Measurements from ENCODE around the gene HPSE2. TPM values are rescaled to one million over a fixed set of nuclear protein-coding genes. Genes with fewer than 3 reads are reported as not detected.

HPSE2 gene
- total RNA-seq, 3 donors from 2014 or later, result 2.7 to 8.0 (median 5.9) TPM

- Histone ChIP-seq H3K4me1 (no peaks in the 10 kb centered on the region), H3K27ac (peak overlapping the region in 1 of 2 donors; percentile 9), H3K36me3 (no peaks in the 10 kb centered on the region), H3K27me3 (no peaks in the 10 kb centered on the region), H3K9me3 (no peaks in the 10 kb centered on the region), H3K4me3 (no peak overlapping the region)
- TF ChIP-seq CTCF (IDR thresholded peaks at IDR 0.05) (no peak), POLR2AphosphoS5 (IDR thresholded peaks at IDR 0.05) (no peak), POLR2A (IDR thresholded peaks at IDR 0.05) (no peak)
- DNase-seq (ENCODE audit: low spot score in 2 of 2), result no peak
- intact Hi-C loops (cut with DNase I; ENCODE audit: low total_unique reads), result no loop called here
Measured at GRCh38 chr10:98474628-98475027, 761.0 kb downstream of the HPSE2 start.

GRCh38 chr10:98472196-98472595 is 763.5 kb downstream of the HPSE2 start:
- H3K9me3 ChIP-seq, result no peaks in the 10 kb centered on the region
- no peak for DNase-seq (ENCODE audit: low spot score in 2 of 2)
- H3K27me3 ChIP-seq, result no peaks in the 10 kb centered on the region
- H3K4me1 ChIP-seq, result no peaks in the 10 kb centered on the region
- intact Hi-C loops (cut with DNase I; ENCODE audit: low total_unique reads), result no loop called here
- TF ChIP-seq CTCF (IDR thresholded peaks at IDR 0.05), result no peak
- TF ChIP-seq POLR2A (IDR thresholded peaks at IDR 0.05), result no peak
- TF ChIP-seq POLR2AphosphoS5 (IDR thresholded peaks at IDR 0.05), result no peak
- no peak overlapping the region for H3K4me3 ChIP-seq
- no peak overlapping the region for H3K27ac ChIP-seq
- H3K36me3 ChIP-seq, result no peaks in the 10 kb centered on the region

DNA sequence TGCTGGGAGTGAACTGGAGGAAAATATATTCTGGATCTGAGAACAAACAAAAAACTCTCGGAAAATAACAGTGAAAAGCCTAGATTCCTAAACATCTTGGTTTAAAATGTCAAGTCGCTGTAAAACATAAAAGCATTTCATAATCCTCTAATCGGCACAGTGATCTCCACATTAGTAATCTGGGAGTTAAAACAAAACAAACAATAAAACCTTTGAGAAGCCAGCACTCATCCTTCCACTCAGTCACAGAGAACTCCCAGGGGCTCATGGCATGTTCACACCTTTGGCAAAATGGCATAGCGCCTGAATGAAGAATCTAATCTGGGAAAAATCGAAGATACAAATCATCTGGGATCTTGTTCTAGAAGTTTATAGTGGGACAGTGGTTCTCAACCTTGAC is 764.8 kb downstream of the HPSE2 start:
- Histone ChIP-seq H3K4me3 (no peak overlapping the region), H3K27me3 (no peaks in the 10 kb centered on the region), H3K9me3 (no peaks in the 10 kb centered on the region), H3K27ac (no peak overlapping the region), H3K4me1 (no peaks in the 10 kb centered on the region), H3K36me3 (no peaks in the 10 kb centered on the region)
- TF ChIP-seq POLR2A (IDR thresholded peaks at IDR 0.05) (no peak), POLR2AphosphoS5 (IDR thresholded peaks at IDR 0.05) (no peak), CTCF (IDR thresholded peaks at IDR 0.05) (no peak)
- DNase-seq (ENCODE audit: low spot score in 2 of 2), result no peak
- intact Hi-C loops (cut with DNase I; ENCODE audit: low total_unique reads), result no loop called here

GRCh38 chr10:98469001-98469931 is 766.4 kb downstream of the HPSE2 start:
- H3K36me3 ChIP-seq, result no peaks in the 10 kb centered on the region
- H3K27me3 ChIP-seq, result no peaks in the 10 kb centered on the region
- H3K27ac ChIP-seq, result peak overlapping the region in 1 of 2 donors; percentile 9
- DNase-seq (ENCODE audit: low spot score in 2 of 2), result no peak
- H3K4me3 ChIP-seq, result no peak overlapping the region
- no peaks in the 10 kb centered on the region for H3K4me1 ChIP-seq
- intact Hi-C loops (cut with DNase I; ENCODE audit: low total_unique reads), result no loop called here
- H3K9me3 ChIP-seq, result no peaks in the 10 kb centered on the region
- no peak for TF ChIP-seq POLR2A (IDR thresholded peaks at IDR 0.05)
- TF ChIP-seq POLR2AphosphoS5 (IDR thresholded peaks at IDR 0.05), result no peak
- TF ChIP-seq CTCF (IDR thresholded peaks at IDR 0.05), result no peak
